ENCODE results near the gene RPL29.

The RPL29 gene

GRCh38 chr3:51980253-51980652, 15.4 kb downstream of the RPL29 start:
- no peak overlapping the region for H3K4me3 ChIP-seq (ENCODE audit: low read depth, low read length)

GRCh38 chr3:51978143-51978502, 17.6 kb downstream of the RPL29 start:
- TF ChIP-seq CTCF (IDR thresholded peaks at IDR 0.05; ENCODE audit: borderline replicate concordance, insufficient read depth, low read depth, low read length): no peak
- H3K4me3 ChIP-seq (ENCODE audit: low read depth, low read length): no peak overlapping the region

More at GRCh38 chr3:51980253-51980652, 15.4 kb downstream of the RPL29 start:
- no peak for TF ChIP-seq CTCF (IDR thresholded peaks at IDR 0.05; ENCODE audit: borderline replicate concordance, insufficient read depth, low read depth, low read length)

- H3K4me3 ChIP-seq (ENCODE audit: low read depth, low read length): no peak overlapping the region
- TF ChIP-seq CTCF (IDR thresholded peaks at IDR 0.05; ENCODE audit: borderline replicate concordance, insufficient read depth, low read depth, low read length): no peak
Measured at GRCh38 chr3:51977446-51978142, 18.1 kb downstream of the RPL29 start.

GRCh38 chr3:51975852-51976549, 19.7 kb downstream of the RPL29 start:
- peak overlapping the region; percentile 94 for H3K4me3 ChIP-seq (ENCODE audit: low read depth, low read length)

GRCh38 chr3:51974963-51975851, 20.5 kb downstream of the RPL29 start, which contains the start of gene ABHD14A:
Gene ABHD14A (plus strand): TSS chr3:51975064. CDS start chr3:51975136, 72 bp downstream.
- TF ChIP-seq CTCF (IDR thresholded peaks at IDR 0.05; ENCODE audit: borderline replicate concordance, insufficient read depth, low read depth, low read length): no peak

More at GRCh38 chr3:51975852-51976549, 19.7 kb downstream of the RPL29 start:
- TF ChIP-seq CTCF (IDR thresholded peaks at IDR 0.05; ENCODE audit: borderline replicate concordance, insufficient read depth, low read depth, low read length): no peak

GRCh38 chr3:51974277-51974962, 21.3 kb downstream of the RPL29 start:
- no peak for TF ChIP-seq CTCF (IDR thresholded peaks at IDR 0.05; ENCODE audit: borderline replicate concordance, insufficient read depth, low read depth, low read length)
- H3K4me3 ChIP-seq (ENCODE audit: low read depth, low read length): peak overlapping the region; percentile 94

More at GRCh38 chr3:51974963-51975851, 20.5 kb downstream of the RPL29 start, which contains the start of gene ABHD14A:
- peak within 1 kb of the TSS; percentile 94 for H3K4me3 ChIP-seq (ENCODE audit: low read depth, low read length)

Data from GM12875 (cell line).